GM19372 (cell line): ENCODE results near the gene RNU7-1.

Experiments used
- ATAC-seq: cut with Tn5 transposase; IDR thresholded peaks from one replicate; pipeline ENCODE4 v1.9.1; 2021; ENCODE audit warnings: mild to moderate bottlenecking, low read depth, moderate library complexity; ENCODE audit not compliant: unreplicated experiment

RNU7-1 gene

GRCh38 chr12:6917491-6918231, 26.0 kb upstream of the RNU7-1 start:
- no peak for ATAC-seq

- ATAC-seq: no peak
Measured at GRCh38 chr12:6919588-6919987, 24.0 kb upstream of the RNU7-1 start.

DNA sequence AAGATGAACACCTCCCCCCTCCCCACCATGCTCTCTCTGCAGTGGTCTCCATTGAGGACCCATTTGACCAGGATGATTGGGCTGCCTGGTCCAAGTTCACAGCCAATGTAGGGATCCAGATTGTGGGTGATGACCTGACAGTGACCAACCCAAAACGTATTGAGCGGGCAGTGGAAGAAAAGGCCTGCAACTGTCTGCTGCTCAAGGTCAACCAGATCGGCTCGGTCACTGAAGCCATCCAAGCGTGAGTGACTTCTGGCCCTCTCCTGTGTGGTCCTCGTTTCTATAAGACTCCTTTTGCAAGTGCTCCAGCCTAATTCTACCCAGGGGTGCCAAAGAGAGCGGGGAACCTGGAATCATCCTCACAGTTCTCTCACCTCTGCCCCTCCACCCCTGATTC, 22.1 kb upstream of the RNU7-1 start:
- ATAC-seq: no peak

- ATAC-seq: no peak
Measured at GRCh38 chr12:6921996-6922946, 21.3 kb upstream of the RNU7-1 start.

DNA sequence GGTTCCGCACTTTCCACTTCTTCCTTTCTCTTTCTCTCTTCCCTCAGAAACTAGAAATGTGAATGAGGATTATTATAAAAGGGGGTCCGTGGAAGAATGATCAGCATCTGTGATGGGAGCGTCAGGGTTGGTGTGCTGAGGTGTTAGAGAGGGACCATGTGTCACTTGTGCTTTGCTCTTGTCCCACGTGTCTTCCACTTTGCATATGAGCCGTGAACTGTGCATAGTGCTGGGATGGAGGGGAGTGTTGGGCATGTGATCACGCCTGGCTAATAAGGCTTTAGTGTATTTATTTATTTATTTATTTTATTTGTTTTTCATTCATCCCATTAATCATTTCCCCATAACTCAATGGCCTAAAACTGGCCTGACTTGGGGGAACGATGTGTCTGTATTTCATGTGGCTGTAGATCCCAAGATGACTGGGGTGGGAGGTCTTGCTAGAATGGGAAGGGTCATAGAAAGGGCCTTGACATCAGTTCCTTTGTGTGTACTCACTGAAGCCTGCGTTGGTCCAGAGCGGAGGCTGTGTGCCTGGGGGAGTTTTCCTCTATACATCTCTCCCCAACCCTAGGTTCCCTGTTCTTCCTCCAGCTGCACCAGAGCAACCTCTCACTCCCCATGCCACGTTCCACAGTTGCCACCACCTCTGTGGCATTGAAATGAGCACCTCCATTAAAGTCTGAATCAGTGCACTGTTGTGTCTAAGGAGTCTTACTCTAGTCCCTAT, 20.4 kb upstream of the RNU7-1 start:
- ATAC-seq: no peak

DNA sequence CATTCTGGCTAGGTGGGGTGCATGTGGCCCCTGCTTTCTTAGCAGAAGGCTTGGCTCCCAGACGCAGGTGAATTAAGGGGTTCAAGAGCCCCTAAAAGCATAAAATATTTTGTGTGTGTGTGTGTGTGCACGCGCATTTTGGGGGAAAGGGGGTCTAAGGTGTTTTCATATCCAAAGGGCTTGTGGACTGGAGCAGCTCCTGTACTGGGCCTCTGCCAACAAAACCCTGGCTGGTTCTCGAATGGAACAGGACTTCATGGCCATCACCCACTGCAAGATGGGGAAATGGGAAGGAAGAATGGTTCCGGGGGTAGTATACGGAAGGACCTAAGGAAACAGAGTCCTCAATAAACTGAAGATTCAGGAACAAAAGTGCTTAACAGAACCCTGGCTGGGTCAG, 19.8 kb upstream of the RNU7-1 start:
- ATAC-seq: no peak

DNA sequence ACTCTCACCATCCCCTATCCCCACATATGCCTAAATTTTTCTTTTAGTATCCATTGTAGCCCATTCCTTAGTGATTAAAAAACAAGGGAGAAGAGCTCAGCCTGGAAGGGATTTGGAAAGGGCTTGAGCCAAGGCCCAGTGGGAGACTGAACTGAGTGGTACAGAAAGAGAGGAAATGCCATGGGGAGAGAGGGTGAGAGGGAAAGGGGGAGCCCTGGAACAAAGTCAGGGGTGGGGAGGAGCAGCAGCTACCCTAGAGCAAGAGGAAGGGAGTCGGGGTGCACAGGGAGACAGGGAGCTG, 18.4 kb upstream of the RNU7-1 start:
- ATAC-seq: no peak

GRCh38 chr12:6925540-6926279, 17.9 kb upstream of the RNU7-1 start:
- no peak for ATAC-seq

- no peak for ATAC-seq
Measured at GRCh38 chr12:6927379-6928021, 16.1 kb upstream of the RNU7-1 start, which contains the start of gene ATN1. Gene ATN1 (plus strand): TSS chr12:6927959. CDS start chr12:6934002, 6,043 bp downstream.

DNA sequence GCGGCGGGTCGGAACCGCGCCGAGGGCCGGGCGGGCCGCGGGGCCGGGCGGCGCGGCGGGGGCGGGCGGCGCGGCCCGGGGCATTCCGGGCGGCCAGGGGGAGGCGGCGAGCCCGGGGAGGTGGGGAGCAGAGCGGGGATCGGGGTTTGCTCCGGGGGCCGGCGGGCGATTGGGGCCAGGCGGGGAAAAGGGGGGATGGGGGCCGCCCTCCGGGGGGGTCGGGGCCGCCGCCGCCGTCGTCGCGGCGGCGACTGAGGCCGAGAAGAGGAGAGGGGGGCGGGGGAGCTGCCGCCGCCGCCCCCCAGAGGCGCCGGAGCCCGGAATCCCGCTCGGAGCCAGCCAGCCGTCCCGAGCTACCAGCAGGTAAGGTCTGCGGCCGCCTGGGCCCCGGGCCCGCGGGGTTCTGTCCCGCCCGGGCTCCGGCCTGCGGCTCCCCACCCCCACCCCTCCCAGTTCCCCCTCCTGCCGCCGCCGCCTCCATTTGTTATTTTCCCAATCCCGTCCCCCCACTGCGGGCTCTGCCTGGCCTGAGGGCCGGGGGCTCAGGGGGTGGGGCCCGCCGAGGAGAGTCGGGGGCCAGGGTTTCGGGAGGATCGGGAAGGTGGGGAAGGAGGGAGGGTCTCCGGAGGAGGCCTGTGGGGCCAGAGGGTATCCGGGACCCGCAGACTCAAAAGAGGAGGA, 15.5 kb upstream of the RNU7-1 start:
- no peak for ATAC-seq

DNA sequence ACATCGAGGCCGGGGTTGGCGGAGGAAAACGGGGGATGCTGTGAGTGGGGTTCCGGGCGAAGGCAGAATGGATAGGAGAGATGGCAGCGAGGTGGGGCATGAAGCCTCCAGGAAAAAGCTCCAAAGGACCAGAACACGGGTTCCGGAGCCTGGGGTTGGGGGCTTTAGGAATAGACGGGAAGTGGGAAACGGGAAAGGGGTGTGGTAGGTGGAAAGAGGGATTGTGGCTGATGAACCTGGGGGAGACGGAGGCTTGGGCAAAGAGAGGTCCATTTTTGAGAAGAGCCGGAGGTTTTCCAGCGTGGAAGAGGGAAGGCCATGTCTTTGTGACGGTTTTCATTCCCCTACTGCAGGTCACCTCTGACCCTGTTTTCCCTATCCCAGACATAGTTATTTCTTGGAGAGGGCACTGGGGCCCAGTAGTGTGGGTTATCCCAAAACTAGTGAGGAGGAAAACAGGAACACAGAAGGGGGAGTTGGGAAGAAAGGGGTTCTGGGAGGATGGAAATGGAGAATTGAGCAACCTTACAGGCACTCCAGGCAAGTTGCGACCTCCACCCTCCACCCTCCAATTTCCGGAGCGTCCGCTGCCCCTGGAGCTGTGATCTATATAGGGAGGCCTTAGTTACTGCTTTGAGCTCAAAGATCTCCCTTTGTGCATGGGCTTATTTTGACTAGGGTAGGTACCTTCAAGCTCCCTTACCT, 14.8 kb upstream of the RNU7-1 start:
- ATAC-seq: no peak

- ATAC-seq: no peak
Measured at GRCh38 chr12:6929466-6930452, 13.9 kb upstream of the RNU7-1 start.

GRCh38 chr12:6932766-6933165, 10.8 kb upstream of the RNU7-1 start:
- no peak for ATAC-seq

- ATAC-seq: no peak
Measured at GRCh38 chr12:6934110-6934509, 9.5 kb upstream of the RNU7-1 start.

GRCh38 chr12:6935371-6936193, 8.0 kb upstream of the RNU7-1 start:
- no peak for ATAC-seq

DNA sequence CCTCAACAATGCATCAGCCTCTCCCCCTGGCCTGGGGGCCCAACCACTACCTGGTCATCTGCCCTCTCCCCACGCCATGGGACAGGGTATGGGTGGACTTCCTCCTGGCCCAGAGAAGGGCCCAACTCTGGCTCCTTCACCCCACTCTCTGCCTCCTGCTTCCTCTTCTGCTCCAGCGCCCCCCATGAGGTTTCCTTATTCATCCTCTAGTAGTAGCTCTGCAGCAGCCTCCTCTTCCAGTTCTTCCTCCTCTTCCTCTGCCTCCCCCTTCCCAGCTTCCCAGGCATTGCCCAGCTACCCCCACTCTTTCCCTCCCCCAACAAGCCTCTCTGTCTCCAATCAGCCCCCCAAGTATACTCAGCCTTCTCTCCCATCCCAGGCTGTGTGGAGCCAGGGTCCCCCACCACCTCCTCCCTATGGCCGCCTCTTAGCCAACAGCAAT, 7.4 kb upstream of the RNU7-1 start:
- ATAC-seq: no peak
